ENCODE data around the gene SEMA6B. TPM values are rescaled to one million over a fixed set of nuclear protein-coding genes. Genes with fewer than 3 reads are reported as not detected.

Gene SEMA6B
- total RNA-seq, 4 donors from 2014 or later: 3.7 to 22.5 (median 14.2) TPM

DNA sequence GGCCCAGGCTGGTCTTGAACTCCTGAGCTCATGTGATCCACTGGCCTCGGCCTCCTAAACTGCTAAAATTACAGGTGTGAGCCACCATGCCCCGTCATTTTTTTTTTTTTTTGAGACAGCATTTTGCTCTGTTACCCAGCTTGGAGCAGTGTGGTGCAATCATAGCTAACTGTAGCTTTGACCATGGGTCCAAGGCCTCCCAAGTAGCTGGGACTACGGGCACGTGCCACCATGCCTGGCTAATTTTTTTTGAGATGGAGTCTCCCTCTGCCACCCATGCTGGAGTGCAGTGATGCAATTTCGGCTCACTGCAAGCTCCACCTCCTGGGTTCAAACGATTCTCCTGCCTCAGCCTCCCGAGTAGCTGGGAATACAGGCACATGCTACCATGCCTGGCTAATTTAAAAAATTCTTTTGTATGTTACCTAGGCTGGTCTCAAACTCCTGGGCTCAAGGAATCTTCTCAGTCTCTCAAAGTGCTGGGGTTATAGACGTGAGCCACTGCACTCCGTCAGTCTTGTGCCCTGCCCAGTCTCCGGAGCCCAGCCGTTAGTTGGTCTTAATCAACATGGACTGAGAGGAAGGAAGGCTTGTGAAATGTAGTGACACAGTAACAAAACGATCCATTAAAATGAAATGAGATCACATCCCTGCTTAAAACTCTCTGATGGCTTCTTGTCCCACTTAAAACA is 18.2 kb downstream of the SEMA6B start:
- intact Hi-C loops (cut with DNase I): no loop called here
- H3K9me3 ChIP-seq: peaks cover 0 to 8% (median 3%) of the 10 kb centered on the region in 4 donors
- H3K27me3 ChIP-seq: peaks cover 0 to 24% (median 0%) of the 10 kb centered on the region in 4 donors
- peaks cover 0 to 4% (median 0%) of the 10 kb centered on the region in 4 donors for H3K36me3 ChIP-seq
- DNase-seq (ENCODE audit: extremely low spot score): no peak
- H3K27ac ChIP-seq (replicated peaks in 1 of 4): no peak overlapping the region
- no peak overlapping the region for H3K4me3 ChIP-seq
- peaks cover 0 to 4% (median under 1%) of the 10 kb centered on the region in 4 donors for H3K4me1 ChIP-seq
- 72% methylated on average over 12 of the region's 12 CpGs for WGBS
- TF ChIP-seq, protein P1, sequence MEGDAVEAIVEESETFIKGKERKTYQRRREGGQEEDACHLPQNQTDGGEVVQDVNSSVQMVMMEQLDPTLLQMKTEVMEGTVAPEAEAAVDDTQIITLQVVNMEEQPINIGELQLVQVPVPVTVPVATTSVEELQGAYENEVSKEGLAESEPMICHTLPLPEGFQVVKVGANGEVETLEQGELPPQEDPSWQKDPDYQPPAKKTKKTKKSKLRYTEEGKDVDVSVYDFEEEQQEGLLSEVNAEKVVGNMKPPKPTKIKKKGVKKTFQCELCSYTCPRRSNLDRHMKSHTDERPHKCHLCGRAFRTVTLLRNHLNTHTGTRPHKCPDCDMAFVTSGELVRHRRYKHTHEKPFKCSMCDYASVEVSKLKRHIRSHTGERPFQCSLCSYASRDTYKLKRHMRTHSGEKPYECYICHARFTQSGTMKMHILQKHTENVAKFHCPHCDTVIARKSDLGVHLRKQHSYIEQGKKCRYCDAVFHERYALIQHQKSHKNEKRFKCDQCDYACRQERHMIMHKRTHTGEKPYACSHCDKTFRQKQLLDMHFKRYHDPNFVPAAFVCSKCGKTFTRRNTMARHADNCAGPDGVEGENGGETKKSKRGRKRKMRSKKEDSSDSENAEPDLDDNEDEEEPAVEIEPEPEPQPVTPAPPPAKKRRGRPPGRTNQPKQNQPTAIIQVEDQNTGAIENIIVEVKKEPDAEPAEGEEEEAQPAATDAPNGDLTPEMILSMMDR (IDR thresholded peaks at IDR 0.05): no peak
- no peak for TF ChIP-seq POLR2A (IDR thresholded peaks at IDR 0.05; ENCODE audit: low read depth)
- TF ChIP-seq EP300 (IDR thresholded peaks at IDR 0.05): no peak
- TF ChIP-seq POLR2AphosphoS5 (IDR thresholded peaks at IDR 0.05): no peak

DNA sequence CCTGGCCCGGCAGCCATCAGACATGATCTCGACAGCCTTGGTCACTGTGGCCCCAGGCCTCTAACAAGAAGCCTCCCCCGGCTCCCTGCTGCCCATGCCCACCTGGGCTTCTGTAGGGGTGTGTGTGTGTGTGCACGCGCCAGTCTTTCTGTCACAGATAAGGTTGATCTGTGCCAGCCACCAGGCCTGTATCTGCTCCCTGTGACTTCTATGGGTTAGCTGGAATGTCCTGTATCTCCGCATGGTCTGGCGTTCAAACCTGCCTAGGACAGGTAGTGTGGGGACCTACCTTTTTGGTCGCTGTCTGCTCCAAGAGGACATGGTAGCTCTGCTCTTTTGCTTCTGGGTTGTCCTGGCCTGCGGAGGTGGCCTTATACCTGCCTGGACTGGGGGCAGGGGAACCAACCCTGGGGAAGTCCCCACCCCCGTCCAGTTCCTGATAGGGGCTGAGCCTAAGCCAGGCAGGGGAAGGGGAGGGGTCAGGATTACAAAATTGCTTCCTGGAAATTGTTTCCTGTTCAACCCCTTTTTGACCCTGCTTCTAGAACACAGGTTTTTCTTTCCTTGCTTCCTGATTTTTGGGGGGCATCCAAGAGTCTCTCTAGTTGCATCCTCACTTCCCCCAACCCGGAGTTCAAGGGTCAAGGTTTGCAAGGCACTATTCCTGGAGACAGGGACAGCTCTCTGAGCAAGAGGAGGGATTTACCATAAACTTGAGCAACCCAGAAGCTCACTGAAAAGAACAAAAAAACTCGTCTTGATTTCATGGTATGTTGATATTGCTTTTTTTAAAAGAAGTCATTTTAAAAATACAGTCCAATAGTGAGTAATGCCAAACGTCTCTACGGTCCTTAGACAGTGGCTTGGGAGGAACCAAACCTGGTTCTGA is 19.5 kb downstream of the SEMA6B start, which contains the start of gene LRG1:
TSS of gene LRG1 (minus strand) at position 344 of the 889 bp plus-strand sequence. CDS start at position 321, 23 bp downstream.
- H3K9me3 ChIP-seq: peaks cover 0 to 8% (median 3%) of the 10 kb centered on the region in 4 donors
- H3K36me3 ChIP-seq: no peaks in the 10 kb centered on the region
- DNase-seq (ENCODE audit: extremely low spot score): no peak
- peaks cover 8 to 15% (median 12%) of the 10 kb centered on the region in 4 donors for H3K4me1 ChIP-seq
- no peak within 1 kb of the TSS for H3K4me3 ChIP-seq
- peaks cover 0 to 24% (median 0%) of the 10 kb centered on the region in 4 donors for H3K27me3 ChIP-seq
- intact Hi-C loops (cut with DNase I): no loop called here
- H3K27ac ChIP-seq (replicated peaks in 1 of 4): peak within 1 kb of the TSS in 2 of 4 donors; percentile 15 to 21
- TF ChIP-seq POLR2AphosphoS5 (IDR thresholded peaks at IDR 0.05) (peak in 1 of 2 donors; percentile 10), POLR2A (IDR thresholded peaks at IDR 0.05; ENCODE audit: low read depth) (no peak)
- WGBS: 32% methylated on average over 5 of the region's 14 CpGs

DNA sequence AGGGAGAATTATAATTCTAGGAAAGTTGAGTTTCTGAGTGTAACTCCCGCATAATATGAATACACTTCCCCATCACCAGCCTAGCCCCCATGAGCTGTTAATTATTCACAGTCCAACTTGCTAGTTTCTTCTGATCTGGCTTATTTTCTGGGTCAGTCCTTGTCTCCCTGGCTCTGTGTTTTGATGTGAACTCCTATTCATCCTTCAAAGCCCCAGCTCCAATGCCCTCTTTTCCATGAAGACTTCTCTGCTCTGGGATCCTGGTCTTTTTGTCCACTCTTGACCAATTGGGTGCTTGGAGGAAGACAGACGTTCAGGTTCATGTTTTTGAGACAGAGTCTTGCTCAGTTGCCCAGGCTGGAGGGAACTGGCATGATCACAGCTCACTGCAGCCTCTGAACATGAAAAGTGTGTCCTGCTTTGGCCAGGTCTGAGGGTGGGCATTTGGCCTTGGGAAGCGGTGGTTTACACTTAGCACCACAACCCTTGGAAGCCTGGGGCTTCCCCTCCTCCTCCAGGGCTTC is 20.3 kb downstream of the SEMA6B start:
- Histone ChIP-seq H3K4me1 (peaks cover 8 to 20% (median 18%) of the 10 kb centered on the region in 4 donors), H3K36me3 (no peaks in the 10 kb centered on the region), H3K9me3 (peaks cover 0 to 8% (median 3%) of the 10 kb centered on the region in 4 donors), H3K4me3 (no peak overlapping the region), H3K27me3 (peaks cover 0 to 24% (median 0%) of the 10 kb centered on the region in 4 donors), H3K27ac (replicated peaks in 1 of 4) (peak overlapping the region in 2 of 4 donors; percentile 8 to 15)
- intact Hi-C loops (cut with DNase I): no loop called here
- DNase-seq (ENCODE audit: extremely low spot score): no peak
- WGBS: 81% methylated on average over 2 of the region's 3 CpGs
- TF ChIP-seq POLR2A (IDR thresholded peaks at IDR 0.05; ENCODE audit: low read depth) (no peak), POLR2AphosphoS5 (IDR thresholded peaks at IDR 0.05) (no peak), EP300 (IDR thresholded peaks at IDR 0.05) (no peak)
- TF ChIP-seq, protein P1 (IDR thresholded peaks at IDR 0.05): no peak

DNA sequence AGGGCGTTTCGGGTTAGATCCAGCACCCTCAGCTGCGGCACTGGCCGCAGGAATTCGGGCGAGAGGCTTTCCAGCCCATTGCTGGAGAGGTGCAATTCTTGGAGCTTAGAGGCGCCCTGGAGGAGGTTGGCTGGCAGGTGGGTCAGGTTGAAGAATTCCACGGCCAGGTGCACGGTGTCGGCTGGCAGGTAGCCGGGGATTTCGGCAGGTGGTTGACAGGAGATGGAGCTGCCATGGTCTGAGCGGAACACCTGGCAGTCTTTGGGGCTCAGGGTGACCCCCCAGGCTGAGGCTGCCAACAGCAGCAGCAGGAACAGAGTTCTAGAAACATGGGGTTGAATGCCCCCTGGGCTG is 20.9 kb downstream of the SEMA6B start:
- Histone ChIP-seq H3K9me3 (peaks cover 0 to 8% (median 3%) of the 10 kb centered on the region in 4 donors), H3K4me3 (no peak overlapping the region), H3K27me3 (peaks cover 0 to 24% (median 0%) of the 10 kb centered on the region in 4 donors), H3K4me1 (peaks cover 8 to 20% (median 18%) of the 10 kb centered on the region in 4 donors), H3K36me3 (no peaks in the 10 kb centered on the region), H3K27ac (replicated peaks in 1 of 4) (no peak overlapping the region)
- no peak for DNase-seq (ENCODE audit: extremely low spot score)
- 92% methylated on average over 13 of the region's 13 CpGs for WGBS
- TF ChIP-seq POLR2A (IDR thresholded peaks at IDR 0.05; ENCODE audit: low read depth): no peak
- TF ChIP-seq, protein P1 (IDR thresholded peaks at IDR 0.05): no peak
- TF ChIP-seq POLR2AphosphoS5 (IDR thresholded peaks at IDR 0.05): no peak
- no peak for TF ChIP-seq EP300 (IDR thresholded peaks at IDR 0.05)
- intact Hi-C loops (cut with DNase I): no loop called here

Data from esophagus muscularis mucosa (tissue), 4 donors.